HG02840 (cell line): ENCODE measurements around the gene AKT1S1.

ENCODE experiments used
- ATAC-seq: cut with Tn5 transposase; IDR thresholded peaks from one replicate; pipeline ENCODE4 v1.9.1; 2021; ENCODE audit warnings: mild to moderate bottlenecking, moderate library complexity, moderate number of reproducible peaks; ENCODE audit not compliant: unreplicated experiment, low FRiP score

AKT1S1 gene

DNA sequence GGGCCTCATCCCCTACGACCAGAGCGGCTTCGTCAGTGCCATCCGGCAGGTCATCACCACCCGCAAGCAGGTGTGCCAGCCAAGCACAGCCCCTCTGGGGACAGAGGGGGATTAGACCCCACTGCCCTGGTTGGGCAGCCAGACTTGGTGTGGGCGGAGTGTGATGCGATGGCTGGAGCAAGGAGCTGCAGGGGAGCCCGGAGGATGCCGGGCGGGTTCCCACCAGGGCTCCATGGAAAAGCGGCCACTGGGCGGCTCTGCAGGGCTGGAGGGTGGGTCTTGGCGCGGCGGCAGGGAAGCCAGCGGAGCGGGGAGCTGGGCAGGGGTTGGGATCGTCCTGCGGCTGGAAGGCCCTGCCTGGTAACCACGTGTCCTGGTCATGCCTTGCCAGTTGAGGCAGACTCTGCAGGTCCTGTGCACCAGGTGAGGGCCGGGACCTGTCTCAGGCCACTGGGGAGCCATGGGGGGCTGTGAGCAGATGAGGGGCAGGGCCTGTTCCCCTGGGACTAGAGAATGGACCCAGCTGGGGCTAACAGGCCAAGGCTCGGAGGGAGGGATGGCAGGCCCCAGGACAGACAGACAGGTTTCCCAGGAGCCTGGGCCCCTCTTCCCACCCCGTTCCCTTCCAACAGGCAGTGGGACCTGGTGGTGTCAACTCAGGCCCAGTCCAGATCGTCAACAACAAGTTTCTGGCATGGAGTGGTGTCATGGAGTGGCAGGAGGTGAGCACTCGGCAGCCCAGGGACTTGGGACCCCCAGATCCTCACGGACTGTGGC, 19.9 kb downstream of the AKT1S1 start:
- ATAC-seq: no peak

DNA sequence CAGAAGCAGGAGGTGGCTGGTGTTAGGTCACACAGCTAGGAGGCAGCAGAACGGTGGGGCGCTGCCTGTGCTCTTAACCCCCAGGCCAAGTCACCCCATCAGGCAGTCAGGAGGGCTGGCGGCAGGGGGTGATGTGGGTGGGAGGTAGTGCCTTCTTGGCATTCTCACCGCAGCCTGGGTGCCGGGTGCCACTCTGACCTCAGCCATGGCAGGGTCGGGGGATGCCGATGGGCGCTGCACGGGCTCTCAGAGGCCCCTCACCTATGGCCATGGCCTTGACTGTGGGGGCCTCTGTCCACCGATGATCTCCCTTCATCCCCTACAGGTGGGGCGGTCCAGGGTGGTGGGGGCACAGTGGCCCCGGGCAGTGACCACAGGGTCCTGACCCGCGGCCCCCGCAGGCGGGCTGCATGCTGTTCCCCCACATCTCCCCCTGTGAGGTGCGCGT, 20.6 kb downstream of the AKT1S1 start:
- ATAC-seq: no peak

DNA sequence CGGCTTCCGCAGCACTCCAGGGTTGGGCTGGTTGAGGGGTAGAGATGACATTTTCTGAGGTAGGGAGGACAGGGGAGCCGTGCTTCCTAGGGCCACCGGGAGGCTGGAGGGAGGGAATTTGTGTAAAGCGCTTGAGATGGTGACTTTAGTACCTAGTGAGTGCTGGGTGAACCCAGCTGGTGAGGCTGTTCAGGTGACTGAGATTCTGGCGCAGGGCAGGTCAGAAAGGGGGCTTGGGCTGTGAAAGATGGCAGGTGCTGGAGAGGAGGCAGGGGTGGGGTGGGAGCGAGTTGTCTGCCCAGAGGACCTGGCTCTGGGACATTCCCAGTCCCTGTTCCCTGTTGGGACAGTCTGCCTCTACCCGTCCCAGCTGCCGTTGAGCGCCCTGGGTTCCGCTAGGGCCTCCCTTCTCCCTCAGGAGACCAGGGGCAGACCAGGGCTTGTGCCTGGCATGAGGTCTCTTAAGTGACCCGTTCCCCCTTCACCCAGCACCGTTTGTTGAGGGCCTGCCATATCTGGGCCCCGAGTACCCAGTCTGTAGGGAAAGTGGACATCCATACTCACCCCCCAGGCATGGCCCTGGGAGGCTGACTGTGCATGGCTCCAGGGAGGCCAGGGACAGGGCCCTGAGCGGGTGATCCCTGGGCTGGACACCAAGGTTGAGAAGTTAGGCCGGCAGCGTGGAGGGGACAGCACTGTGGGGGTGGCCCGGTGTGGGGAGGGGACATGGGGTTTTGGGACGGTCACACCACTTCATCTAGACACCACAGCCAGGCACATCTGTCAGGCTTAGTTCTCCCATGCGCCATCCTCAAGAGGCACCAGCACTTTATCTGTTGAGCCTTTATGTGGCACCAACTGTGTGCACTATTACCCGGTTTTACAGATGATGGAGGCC, 21.2 kb downstream of the AKT1S1 start:
- ATAC-seq: no peak

DNA sequence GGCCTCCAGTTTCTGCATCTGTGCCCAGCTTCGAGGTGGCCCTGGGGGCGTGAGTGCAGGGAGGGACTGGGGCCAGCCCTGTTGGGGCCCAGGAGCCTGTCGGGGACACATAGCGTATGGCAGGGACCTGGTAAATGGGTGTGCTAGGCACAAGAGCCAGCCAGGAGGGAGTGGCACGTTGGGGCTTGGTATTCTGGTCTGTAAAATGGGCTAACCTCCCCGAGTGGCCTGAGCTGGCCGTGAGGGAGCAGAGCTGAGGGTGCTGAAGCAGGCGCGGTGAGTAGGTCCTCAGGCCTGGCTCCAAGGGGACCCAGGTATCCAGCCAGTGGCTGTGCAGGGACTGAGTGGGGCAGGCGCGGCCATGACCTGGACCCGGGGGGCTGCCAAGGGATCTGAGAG, 21.9 kb downstream of the AKT1S1 start:
- ATAC-seq: no peak

DNA sequence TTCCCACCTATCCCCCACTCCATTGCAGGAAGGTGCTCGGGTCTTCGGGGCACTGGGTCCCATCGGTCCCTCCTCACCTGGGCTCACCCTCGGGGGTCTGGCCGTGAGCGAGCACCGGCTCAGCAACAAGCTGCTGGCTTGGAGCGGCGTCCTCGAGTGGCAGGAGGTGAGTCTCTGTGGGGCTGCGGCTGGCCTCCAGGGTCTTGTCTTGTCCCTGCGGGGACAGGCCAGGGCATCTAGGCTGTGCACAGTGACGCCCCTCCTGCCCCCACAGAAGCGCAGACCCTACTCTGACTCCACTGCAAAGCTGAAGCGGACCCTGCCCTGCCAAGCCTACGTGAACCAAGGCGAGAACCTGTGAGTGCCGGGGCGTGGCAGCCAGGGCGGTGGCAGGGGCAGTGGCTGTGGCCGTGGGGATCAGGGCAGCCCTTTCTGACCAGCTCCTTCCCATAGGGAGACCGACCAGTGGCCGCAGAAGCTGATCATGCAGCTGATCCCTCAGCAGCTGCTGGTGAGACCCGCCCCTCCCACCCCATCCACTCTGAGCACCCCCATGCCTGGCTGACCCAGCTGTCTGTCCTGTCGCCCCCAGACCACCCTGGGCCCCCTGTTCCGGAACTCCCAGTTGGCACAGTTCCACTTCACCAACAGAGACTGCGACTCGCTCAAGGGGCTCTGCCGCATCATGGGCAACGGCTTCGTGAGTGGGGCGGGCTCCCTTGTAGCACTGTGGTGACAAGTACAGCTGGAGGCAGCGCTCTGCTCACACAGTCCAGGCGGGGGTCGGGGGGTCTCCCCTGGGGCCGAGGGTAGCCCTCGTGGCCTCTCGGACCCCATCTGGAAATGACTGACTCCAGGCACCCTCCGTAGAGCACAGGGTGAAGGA, 22.5 kb downstream of the AKT1S1 start:
- no peak for ATAC-seq

DNA sequence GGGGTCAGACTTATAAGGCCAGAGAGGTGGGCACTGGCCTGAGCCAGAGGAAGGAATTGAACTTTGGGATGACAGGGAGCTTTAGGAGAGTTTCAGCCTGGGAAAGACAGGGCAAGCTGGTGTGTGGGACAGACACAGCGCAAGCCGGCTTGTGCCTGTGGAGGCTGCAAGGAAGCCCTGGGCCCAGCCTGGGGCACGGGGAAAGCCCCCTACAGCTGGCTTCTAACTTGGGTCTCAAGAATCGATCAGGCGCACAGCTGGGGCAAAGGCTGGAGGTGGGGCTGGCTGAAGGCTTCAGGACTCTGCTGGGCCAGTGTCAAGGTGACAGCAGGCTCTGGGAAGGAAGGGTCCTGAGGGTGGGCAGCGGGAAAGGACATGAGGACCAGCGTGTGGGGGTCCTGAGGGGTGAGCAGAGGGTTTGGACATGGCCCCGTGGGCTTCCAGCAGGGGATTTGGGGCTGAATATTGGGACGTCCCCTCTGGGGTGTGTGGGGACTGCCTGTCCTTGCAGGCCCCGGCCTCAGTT, 23.2 kb downstream of the AKT1S1 start:
- no peak for ATAC-seq

DNA sequence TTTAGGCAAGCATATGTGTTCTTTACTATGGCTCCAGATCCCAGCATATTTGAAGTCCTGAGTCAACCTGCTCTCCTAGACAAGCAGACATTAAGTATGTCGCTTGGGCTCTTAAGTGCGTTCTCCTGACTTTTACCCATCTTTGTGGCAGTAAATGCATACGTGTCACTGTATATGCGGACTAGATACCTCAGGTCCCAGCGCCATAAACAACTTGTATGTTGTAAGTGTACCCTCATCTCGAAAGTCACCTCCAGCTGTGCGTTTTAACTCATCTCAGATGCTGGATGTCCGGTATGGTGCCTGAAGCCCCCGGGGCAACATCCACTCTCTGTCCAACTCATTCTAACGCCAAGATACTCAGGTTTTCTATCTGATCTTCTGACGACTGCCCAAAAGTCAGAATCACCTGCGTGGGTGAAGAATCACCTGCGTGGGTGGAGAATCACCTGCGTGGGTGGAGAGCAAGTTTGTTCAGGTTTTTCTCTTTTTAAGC, 24.5 kb downstream of the AKT1S1 start:
- no peak for ATAC-seq

DNA sequence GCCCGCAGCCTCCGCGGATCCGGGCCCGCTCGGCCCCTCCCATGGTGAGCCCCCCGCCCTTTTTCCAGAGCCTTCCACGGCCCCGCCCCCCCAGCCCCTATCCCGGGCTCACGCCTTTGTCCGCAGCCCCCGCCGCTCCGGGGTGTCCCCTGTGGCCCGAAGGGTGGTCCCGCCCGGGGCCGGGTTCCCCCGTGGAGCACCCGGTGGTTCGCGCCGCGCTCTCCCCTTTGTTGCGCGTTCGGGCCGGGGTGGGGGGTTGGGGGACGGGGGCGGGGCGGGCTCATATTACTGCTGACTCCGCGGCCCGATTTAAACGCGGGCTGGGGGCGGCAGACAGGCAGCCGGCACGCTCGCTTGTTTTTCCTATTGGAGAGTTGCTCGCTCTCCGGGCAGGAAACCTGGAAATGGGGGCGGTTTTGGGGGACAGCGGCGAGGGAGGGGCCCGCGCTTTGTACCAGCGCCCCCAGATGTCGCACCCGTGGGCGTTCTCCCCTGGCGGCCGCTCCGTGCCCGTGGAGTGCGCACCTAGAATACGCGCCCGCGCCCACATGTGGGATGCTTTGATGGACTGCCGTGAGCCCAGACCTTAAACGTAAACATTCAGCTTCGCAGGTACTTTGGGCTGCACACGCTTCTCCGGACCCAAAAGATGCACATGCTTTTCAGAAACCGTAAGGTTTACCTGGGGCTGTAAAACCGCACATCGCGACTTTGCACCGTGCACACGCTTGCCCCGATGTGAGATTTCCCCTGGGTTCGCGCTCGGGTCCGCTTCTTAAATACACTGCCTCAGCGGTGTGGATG, 25.5 kb downstream of the AKT1S1 start:
- peak; percentile 11 for ATAC-seq

DNA sequence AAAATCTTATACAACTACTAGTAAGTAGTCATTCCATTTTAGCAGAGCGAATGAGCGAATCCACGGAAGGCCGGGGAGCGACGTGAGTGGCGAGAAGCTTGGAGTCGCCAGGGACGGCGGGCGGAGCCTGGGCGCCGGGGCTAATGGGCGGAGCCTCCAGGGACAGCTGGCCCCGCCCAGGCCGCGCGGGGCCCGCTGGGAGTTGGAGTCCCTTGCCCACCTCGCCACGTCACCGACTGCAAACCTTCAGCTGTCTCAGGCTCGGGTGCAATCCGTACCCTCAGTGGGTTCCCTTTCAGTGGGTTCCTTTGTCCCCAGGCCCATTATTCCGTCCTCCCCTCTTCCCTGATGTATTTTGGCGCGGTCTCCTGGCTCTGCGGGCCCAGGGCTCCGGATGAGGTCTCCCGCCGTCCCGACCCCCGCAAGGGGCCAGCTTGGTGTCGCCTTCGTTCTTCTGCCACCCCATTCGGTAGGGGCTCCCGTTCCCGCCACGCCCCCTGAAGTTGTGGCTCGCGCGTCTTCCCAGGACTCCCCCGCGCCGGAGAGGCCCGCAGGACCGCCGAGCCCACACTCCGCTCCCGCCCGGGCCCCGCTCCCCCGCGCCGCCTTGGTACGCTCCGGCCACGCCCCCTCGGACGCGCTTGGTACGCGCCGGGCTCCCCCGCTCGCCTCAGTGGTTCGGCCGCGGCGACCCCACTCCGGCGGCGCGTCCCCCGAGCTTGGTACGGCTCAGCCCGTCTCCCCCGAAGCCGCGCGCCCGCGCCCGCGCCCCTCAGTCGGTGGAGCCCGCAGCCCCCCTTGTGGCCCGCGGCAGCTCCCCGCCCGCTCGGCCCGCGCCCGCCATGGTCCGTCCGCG, 26.4 kb downstream of the AKT1S1 start, which contains the start of gene PTOV1:
TSS of gene PTOV1 (plus strand) at position 673 of the 856 bp plus-strand sequence.
- ATAC-seq: peak; percentile 74

DNA sequence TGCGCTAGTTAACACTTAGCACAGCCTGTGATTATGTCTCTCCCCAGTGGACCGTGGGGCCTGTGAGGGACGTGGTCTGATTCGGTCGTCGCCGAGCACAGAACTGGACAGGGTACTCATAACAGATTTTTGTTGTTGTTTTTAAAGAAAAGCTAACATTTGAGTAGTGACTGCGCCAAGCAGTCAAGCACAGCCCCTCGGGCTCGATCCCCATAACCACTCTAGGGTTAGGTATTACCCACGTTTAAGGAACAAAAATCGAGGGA, 27.0 kb downstream of the AKT1S1 start:
- no peak for ATAC-seq

DNA sequence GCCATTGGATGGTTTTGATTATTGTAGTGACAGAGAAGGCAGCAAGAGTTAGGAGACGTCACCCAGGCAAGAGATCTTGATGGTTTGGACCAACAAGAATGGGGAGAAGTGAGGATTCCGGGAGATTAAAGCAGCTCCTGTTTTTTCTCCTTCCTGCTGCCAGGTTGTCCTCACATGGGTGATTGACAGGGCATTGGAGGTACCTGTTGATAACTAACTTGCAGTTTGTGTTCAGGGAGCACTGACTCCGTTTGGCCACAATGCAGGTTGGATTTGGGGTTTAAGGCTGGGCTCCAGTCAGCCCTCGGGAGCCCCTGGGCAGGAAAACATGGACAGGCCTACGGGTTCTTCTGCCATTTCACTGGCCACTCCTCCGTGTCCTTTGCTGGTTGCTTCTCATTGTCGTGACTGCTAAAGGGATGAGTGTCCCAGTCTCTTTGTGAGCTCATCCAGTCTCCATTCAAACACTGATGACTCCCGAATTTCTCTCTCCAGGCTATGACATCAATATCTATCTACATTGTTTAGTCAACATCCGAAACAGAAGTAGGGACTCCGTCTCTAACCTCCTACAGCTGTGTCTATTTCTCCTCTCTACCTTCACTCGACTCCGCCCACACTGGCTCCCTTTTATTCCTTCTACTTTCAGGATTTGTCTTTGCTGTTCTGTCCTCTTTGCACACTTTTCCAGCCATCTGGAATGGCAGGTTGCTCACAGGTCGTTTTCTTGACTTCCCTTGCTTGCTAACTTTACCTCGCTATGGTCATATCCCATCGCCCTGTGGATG, 27.5 kb downstream of the AKT1S1 start:
- ATAC-seq: no peak

DNA sequence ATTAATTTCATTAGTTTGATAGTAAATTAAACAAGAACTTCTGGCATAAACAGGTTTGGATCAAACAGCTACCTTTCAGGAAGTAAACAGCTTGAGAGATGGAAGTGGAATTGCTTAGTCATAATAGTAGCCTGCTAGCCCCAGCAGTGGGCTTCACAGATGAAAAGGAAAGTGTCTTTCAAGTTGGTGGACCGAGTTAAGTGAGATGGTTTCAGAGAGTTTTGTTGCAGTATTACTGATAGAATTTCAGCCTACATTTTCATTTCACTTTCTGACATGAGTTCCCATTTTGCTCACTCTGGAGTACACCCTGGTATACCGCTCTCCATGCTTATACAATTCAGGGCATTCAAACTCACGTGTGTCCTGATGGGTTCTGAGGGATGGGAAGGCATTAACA, 28.2 kb downstream of the AKT1S1 start:
- no peak for ATAC-seq

DNA sequence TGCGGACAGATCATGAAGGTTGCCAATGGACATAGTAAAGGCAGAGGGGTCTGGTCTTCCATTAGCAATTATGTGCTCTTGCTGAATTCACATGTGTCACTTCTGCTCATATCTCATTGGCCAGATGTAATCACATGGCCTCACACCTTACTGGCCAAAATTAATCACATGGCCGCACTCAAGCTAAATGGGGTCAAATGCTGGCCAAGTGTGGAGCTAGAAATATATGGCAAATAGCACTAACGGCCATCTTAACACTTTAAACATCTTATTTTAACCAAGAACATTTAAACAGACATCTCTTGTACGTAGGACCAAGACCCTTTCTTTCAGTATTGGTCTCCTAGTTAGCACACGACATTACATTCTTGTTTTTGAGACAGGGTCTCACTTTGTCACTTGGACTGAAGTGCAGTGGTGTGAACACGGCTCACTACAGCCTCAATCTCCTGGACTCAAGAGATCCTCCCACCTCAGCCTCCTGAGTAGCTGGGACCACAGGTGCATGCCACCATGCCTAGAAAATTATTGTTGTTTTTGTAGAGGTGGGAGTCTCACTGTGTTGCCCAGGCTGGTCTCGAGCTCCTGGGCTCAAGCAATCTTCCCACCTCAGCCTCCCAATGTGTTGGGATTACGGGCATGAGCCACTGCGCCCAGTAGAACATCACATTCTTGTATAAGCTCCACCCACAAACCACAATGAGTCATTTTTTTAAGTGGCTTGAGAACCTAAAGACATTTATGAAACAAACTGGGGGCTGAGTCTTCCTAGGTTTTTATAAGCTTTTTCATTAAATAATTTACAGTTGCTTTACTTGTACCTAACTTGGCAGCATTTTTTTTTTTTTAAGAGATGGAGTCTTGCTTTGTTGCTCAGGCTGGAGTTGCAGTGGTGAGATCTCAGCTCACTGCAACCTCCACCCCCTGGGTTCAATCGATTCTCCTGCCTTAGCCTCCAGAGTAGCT, 29.1 kb downstream of the AKT1S1 start:
- no peak for ATAC-seq

DNA sequence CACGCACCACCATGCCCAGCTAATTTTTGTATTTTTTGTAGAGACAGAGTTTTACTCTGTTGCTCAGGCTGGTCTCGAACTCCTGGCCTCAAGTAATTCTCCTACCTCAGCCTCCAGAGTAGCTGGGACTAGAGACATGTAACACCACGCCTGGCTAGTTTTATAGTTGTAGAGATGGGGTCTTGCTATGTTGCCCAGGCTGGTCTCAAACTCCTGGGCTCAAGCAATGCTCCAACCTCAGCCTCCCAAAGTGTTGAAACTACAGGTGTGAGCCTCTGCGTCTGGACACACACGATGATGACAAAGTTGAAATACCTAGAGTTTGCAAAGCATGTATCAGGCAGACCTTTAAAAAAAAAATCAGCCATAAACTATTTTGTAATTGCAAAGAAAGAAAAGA, 30.7 kb downstream of the AKT1S1 start:
- ATAC-seq: no peak

DNA sequence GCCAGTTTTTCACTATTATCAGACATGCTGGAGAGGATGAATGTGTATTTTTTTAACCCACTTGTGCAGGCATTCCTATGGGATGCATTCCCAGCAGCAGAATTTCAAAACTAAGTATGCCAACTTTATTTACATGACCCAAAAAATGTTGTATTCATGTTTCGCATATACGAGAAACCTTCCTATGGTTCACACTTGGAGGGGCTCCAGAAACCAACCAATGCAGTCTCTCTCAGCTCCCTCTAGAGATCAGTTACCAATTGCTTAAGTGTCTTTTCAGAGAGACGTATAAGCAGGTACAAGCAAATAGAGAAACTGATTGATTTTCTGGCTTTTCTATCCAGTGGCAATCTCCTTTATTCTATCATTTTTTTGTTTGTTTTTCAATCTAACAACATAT, 31.7 kb downstream of the AKT1S1 start:
- ATAC-seq: no peak

DNA sequence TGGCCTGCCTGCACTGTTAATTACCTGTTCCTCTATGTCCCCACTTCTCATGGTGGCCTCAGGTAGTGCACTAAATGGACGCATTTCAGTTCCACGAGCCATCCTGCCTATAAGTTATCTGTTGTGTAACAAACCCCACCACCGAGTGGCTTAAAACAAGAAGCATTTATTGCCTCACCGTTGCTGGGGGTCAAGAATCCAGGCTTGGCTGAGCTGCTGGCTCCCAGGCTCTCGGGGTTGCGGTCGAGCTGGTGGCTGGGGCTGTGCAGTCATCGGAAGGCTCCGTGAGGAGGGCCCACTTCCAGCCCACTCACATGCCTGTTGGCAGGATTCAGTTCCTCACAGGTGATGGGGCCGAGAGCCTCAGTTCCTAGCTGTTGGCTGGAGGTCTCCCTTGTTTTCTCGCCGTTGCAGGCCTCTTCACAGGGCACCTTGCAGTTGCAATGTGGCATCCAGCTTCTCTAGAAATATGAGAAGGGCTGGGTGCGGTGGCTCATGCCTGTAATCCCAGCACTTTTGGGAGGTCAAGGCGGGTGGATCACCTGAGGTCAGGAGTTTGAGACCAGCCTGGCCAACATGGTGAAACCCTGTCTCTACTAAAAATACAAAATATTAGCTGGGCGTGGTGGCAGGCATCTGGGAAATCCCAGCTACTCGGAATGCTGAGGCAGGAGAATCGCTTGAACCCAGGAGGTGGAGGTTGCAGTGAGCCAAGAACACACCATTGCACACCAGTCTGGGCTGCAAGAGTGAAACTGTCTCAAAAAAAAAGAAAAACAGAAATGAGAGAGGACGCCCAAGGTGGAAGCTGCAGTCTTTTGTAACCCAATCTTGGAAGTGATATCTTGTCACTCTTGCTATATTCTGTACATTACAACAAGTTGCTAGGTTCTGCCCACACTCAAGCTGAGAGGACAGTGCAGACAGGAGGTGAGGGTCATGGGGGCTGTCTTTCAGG, 32.7 kb downstream of the AKT1S1 start:
- no peak for ATAC-seq
